Stimulated activated CD8-positive, alpha-beta memory T cell treated with anti-CD3 and anti-CD28 coated beads, Interleukin-2, amount 100 ng/mL, for 1 hour (primary cell): ENCODE measurements around the gene ETV7.
"Not testable (repeated sequence)": the region's sequence is repeated elsewhere in the genome, so short reads cannot be mapped to it uniquely, and the experiment has no call there.

Experiments
- DNase-seq, 2 donors: peaks; one replicate each; pipeline ENCODE4 v3.0.0-alpha.2; 2020; ENCODE audit warnings: low read depth in 2 of 2

ETV7 gene

GRCh38 chr6:36364061-36364635 is 23.3 kb downstream of the ETV7 start:
- DNase-seq: not testable (repeated sequence)

- DNase-seq: not testable (repeated sequence)
Observed at GRCh38 chr6:36363371-36363752, 24.1 kb downstream of the ETV7 start.

GRCh38 chr6:36362551-36363370 is 24.7 kb downstream of the ETV7 start:
- no peak for DNase-seq

- no peak for DNase-seq
Observed at GRCh38 chr6:36361071-36361470, 26.4 kb downstream of the ETV7 start.

- peak; percentile 23 to 35 for DNase-seq
Observed at GRCh38 chr6:36360241-36361054, 27.0 kb downstream of the ETV7 start.

- DNase-seq: no peak
Observed at GRCh38 chr6:36358226-36358915, 29.1 kb downstream of the ETV7 start.

GRCh38 chr6:36357872-36358225 is 29.6 kb downstream of the ETV7 start:
- no peak for DNase-seq

- DNase-seq: no peak
Observed at GRCh38 chr6:36355819-36356218, 31.6 kb downstream of the ETV7 start.

GRCh38 chr6:36353411-36353915 is 34.0 kb downstream of the ETV7 start:
- no peak for DNase-seq

GRCh38 chr6:36352477-36353157 is 34.9 kb downstream of the ETV7 start:
- no peak for DNase-seq

GRCh38 chr6:36350681-36351571 is 36.5 kb downstream of the ETV7 start:
- no peak for DNase-seq

GRCh38 chr6:36350082-36350481 is 37.4 kb downstream of the ETV7 start:
- DNase-seq: no peak

GRCh38 chr6:36349240-36349639 is 38.2 kb downstream of the ETV7 start:
- DNase-seq: no peak

GRCh38 chr6:36347621-36348020 is 39.8 kb downstream of the ETV7 start:
- no peak for DNase-seq

GRCh38 chr6:36346486-36347273 is 40.8 kb downstream of the ETV7 start:
- DNase-seq: no peak

- no peak for DNase-seq
Observed at GRCh38 chr6:36345681-36346466, 41.6 kb downstream of the ETV7 start.

- DNase-seq: no peak
Observed at GRCh38 chr6:36343109-36343680, 44.3 kb downstream of the ETV7 start.
